Liver (tissue), 9 donors: ENCODE measurements around the gene SIGLEC12. TPM values are rescaled to one million over a fixed set of nuclear protein-coding genes. Genes with fewer than 3 reads are reported as not detected.

Experiments used
- DNase-seq: peaks from one replicate; pipeline ENCODE4 v3.0.0-alpha.2; 2017; ENCODE audit warnings: low spot score
- H3K27ac ChIP-seq, 2 donors: one replicate each; pipeline ENCODE4 v1.7.0; 2013; ENCODE audit warnings: inconsistent platforms in 2 of 2, low read length in 2 of 2, control low read depth in 1 of 2, low read depth in 1 of 2, mild to moderate bottlenecking in 1 of 2
- H3K27me3 ChIP-seq, 4 donors: one replicate each; pipeline versions ENCODE4 v1.6.1 to v1.7.0; 2013; ENCODE audit warnings: low read length in 3 of 4, inconsistent platforms in 1 of 4, mild to moderate bottlenecking in 1 of 4, moderate library complexity in 1 of 4; ENCODE audit not compliant: control insufficient read depth in 4 of 4, insufficient read depth in 4 of 4
- H3K36me3 ChIP-seq, 4 donors: one replicate each; pipeline versions ENCODE4 v1.6.1 to v1.7.0; 2013; ENCODE audit warnings: low read length in 3 of 4, mild to moderate bottlenecking in 3 of 4, low read depth in 1 of 4, moderate library complexity in 1 of 4; ENCODE audit not compliant: control insufficient read depth in 4 of 4, insufficient read depth in 3 of 4
- H3K4me1 ChIP-seq, 4 donors: one replicate each; pipeline versions ENCODE4 v1.6.1 to v1.7.0; 2013; ENCODE audit warnings: low read length in 3 of 4, mild to moderate bottlenecking in 3 of 4, moderate library complexity in 1 of 4; ENCODE audit not compliant: control insufficient read depth in 4 of 4, insufficient read depth in 4 of 4
- H3K4me3 ChIP-seq, 3 donors: one replicate each; pipeline versions ENCODE4 v1.6.1 to v1.7.0; 2013; ENCODE audit warnings: low read length in 3 of 3, control low read depth in 1 of 3, low read depth in 1 of 3, mild to moderate bottlenecking in 1 of 3
- H3K9ac ChIP-seq, 2 donors: one replicate each; pipeline ENCODE4 v1.7.0; 2013; ENCODE audit warnings: low read length in 2 of 2, mild to moderate bottlenecking in 2 of 2, moderate library complexity in 2 of 2, control low read depth in 1 of 2, low read depth in 1 of 2
- H3K9me3 ChIP-seq, 4 donors: one replicate each; pipeline versions ENCODE4 v1.6.1 to v1.7.0; 2013; ENCODE audit warnings: low read length in 3 of 4; ENCODE audit not compliant: control insufficient read depth in 4 of 4
- ATF3 ChIP-seq: IDR thresholded peaks from 2 replicates; pipeline ENCODE4 v1.6.1; 2016; ENCODE audit warnings: antibody characterized with exemption
- CTCF ChIP-seq: fragments of 150-350 bp; IDR thresholded peaks from 2 replicates; pipeline ENCODE4 v1.5.1; 2017; ENCODE audit warnings: improper control_type of control experiment, low read depth, low read length; ENCODE audit not compliant: missing input control
- EGR1 ChIP-seq, 2 donors: IDR thresholded peaks; 2 replicates each; pipeline ENCODE4 v1.6.1; 2016 to 2018; ENCODE audit warnings: antibody characterized with exemption in 2 of 2, low read depth in 2 of 2
- FOXA1 ChIP-seq: IDR thresholded peaks from 2 replicates; pipeline ENCODE4 v1.6.1; 2016; ENCODE audit warnings: antibody characterized with exemption
- FOXA2 ChIP-seq: IDR thresholded peaks from 2 replicates; pipeline ENCODE4 v1.6.1; 2016; ENCODE audit warnings: antibody characterized with exemption
- GABPA ChIP-seq, 2 donors: IDR thresholded peaks in 1 of 2; conservative IDR thresholded peaks in 1 of 2; 2 replicates each; pipeline ENCODE4 v1.6.1; 2016; ENCODE audit warnings: antibody characterized with exemption in 2 of 2, mild to moderate bottlenecking in 1 of 2, moderate library complexity in 1 of 2
- HNF4A ChIP-seq, 2 donors: conservative IDR thresholded peaks; 2 replicates each; pipeline ENCODE4 v1.6.1; 2016; ENCODE audit warnings: antibody characterized with exemption in 2 of 2, mild to moderate bottlenecking in 2 of 2
- HNF4G ChIP-seq: IDR thresholded peaks from 2 replicates; pipeline ENCODE4 v1.6.1; 2016; ENCODE audit warnings: antibody characterized with exemption
- JUND ChIP-seq, 2 donors: IDR thresholded peaks; 2 replicates each; pipeline ENCODE4 v1.6.1; 2016; ENCODE audit warnings: antibody characterized with exemption in 2 of 2
- NR2F2 ChIP-seq: IDR thresholded peaks from 2 replicates; pipeline ENCODE4 v1.6.1; 2016; ENCODE audit warnings: antibody characterized with exemption
- RAD21 ChIP-seq, 2 donors: IDR thresholded peaks; 2 replicates each; pipeline ENCODE4 v1.6.1; 2016; ENCODE audit warnings: antibody characterized with exemption in 2 of 2, mild to moderate bottlenecking in 2 of 2
- REST ChIP-seq: IDR thresholded peaks from 2 replicates; pipeline ENCODE4 v1.6.1; 2016; ENCODE audit warnings: antibody characterized with exemption, mild to moderate bottlenecking
- RXRA ChIP-seq, 2 donors: IDR thresholded peaks; 2 replicates each; pipeline ENCODE4 v1.6.1; 2017 to 2018; ENCODE audit warnings: antibody characterized with exemption in 2 of 2, mild to moderate bottlenecking in 1 of 2
- SP1 ChIP-seq: IDR thresholded peaks from 2 replicates; pipeline ENCODE4 v1.6.1; 2018; ENCODE audit warnings: antibody characterized with exemption, mild to moderate bottlenecking
- TAF1 ChIP-seq: conservative IDR thresholded peaks from 2 replicates; pipeline ENCODE4 v1.6.1; 2016; ENCODE audit warnings: antibody characterized with exemption, mild to moderate bottlenecking
- YY1 ChIP-seq: IDR thresholded peaks from 2 replicates; pipeline ENCODE4 v1.6.1; 2016; ENCODE audit warnings: antibody characterized with exemption, mild to moderate bottlenecking
- WGBS: extraction: QIAGEN DNeasy Blood & Tissue Kit; methylation state at CpG from one replicate; pipeline ENCODE4 v1.1.7; 2013; 5-methylcytosine and 5-hydroxymethylcytosine counted together
- polyA plus RNA-seq, 2 donors: library from polyadenylated mRNA; stranded (reverse) in 1 of 2; unstranded in 1 of 2; fragments of 200-250 nt in 1 of 2; fragments of >200 nt in 1 of 2; fragmentation: Nextera tagmentation in 1 of 2; extraction: Ambion mirVana in 1 of 2; gene quantifications; one replicate each; pipeline versions ENCODE4 v1.2.1 to v1.2.3, GENCODE V29; 2013 to 2015
- total RNA-seq, 2 donors: library from RNA; depleted of rRNA; stranded (reverse); fragments of >200 nt; gene quantifications; one replicate each; pipeline ENCODE4 v1.2.3, GENCODE V29; 2014
- TF ChIP-seq, protein P1 (sequence below): IDR thresholded peaks from 2 replicates; pipeline ENCODE4 v1.6.1; 2016; ENCODE audit warnings: antibody characterized with exemption
- TF ChIP-seq, protein P2 (sequence below): IDR thresholded peaks from 2 replicates; pipeline ENCODE4 v1.6.1; 2016; ENCODE audit warnings: antibody characterized with exemption
- donor health status: healthy.
- donor health status: healthy.
- donor health status: healthy.
- donor health status: healthy.
- donor health status: healthy.

The SIGLEC12 gene
- total and polyA plus RNA-seq, 4 donors = 0.05 to 5.0 (median 0.52) TPM

- Histone ChIP-seq H3K4me1 (no peaks in the 10 kb centered on the region), H3K36me3 (no peaks in the 10 kb centered on the region), H3K9ac (no peak within 1 kb of the TSS), H3K4me3 (no peak within 1 kb of the TSS), H3K27ac (no peak within 1 kb of the TSS), H3K27me3 (peaks cover 0 to 8% (median 1%) of the 10 kb centered on the region in 4 donors), H3K9me3 (no peaks in the 10 kb centered on the region)
- peak; percentile 37 for DNase-seq
- TF ChIP-seq EGR1 (IDR thresholded peaks at IDR 0.05; ENCODE audit: low read depth in 2 of 2) (no peak), RAD21 (IDR thresholded peaks at IDR 0.05) (no peak), RXRA (IDR thresholded peaks at IDR 0.05) (no peak), SP1 (no peak), FOXA1 (no peak), TAF1 (no peak)
- TF ChIP-seq, protein P1, sequence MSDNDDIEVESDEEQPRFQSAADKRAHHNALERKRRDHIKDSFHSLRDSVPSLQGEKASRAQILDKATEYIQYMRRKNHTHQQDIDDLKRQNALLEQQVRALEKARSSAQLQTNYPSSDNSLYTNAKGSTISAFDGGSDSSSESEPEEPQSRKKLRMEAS = no peak
- 28% methylated on average over 25 of the region's 25 CpGs for WGBS
Measured at GRCh38 chr19:51531349-51532315, 30.0 kb upstream of the SIGLEC12 start, which contains the start of gene SIGLEC6. Gene SIGLEC6 (minus strand): TSS chr19:51531670. CDS start chr19:51531648, 22 bp downstream.

- H3K27me3 ChIP-seq = peaks cover 0 to 8% (median 1%) of the 10 kb centered on the region in 4 donors
- no peak overlapping the region for H3K9ac ChIP-seq
- no peak for DNase-seq
- H3K9me3 ChIP-seq = no peaks in the 10 kb centered on the region
- WGBS = 79% methylated on average over 8 of the region's 8 CpGs
- H3K36me3 ChIP-seq = no peaks in the 10 kb centered on the region
- TF ChIP-seq, protein P1 = no peak
- TF ChIP-seq TAF1 = no peak
- no peak for TF ChIP-seq YY1
- no peak for TF ChIP-seq HNF4G
- no peak for TF ChIP-seq SP1
- TF ChIP-seq CTCF = no peak
- TF ChIP-seq FOXA1 = no peak
- no peak for TF ChIP-seq ATF3
- TF ChIP-seq EGR1 (IDR thresholded peaks at IDR 0.05; ENCODE audit: low read depth in 2 of 2) = no peak
- no peak for TF ChIP-seq REST
- TF ChIP-seq RAD21 (IDR thresholded peaks at IDR 0.05) = no peak
- no peak for TF ChIP-seq HNF4A (conservative IDR thresholded peaks at IDR 0.05)
- TF ChIP-seq, protein P2, sequence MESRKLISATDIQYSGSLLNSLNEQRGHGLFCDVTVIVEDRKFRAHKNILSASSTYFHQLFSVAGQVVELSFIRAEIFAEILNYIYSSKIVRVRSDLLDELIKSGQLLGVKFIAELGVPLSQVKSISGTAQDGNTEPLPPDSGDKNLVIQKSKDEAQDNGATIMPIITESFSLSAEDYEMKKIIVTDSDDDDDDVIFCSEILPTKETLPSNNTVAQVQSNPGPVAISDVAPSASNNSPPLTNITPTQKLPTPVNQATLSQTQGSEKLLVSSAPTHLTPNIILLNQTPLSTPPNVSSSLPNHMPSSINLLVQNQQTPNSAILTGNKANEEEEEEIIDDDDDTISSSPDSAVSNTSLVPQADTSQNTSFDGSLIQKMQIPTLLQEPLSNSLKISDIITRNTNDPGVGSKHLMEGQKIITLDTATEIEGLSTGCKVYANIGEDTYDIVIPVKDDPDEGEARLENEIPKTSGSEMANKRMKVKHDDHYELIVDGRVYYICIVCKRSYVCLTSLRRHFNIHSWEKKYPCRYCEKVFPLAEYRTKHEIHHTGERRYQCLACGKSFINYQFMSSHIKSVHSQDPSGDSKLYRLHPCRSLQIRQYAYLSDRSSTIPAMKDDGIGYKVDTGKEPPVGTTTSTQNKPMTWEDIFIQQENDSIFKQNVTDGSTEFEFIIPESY = no peak
- no peak for TF ChIP-seq RXRA (IDR thresholded peaks at IDR 0.05)
- TF ChIP-seq GABPA (IDR thresholded peaks at IDR 0.05 in 1 of 2, conservative IDR thresholded peaks at IDR 0.05 in 1 of 2) = no peak
- TF ChIP-seq NR2F2 = no peak
- TF ChIP-seq JUND (IDR thresholded peaks at IDR 0.05) = no peak
- no peak for TF ChIP-seq FOXA2
- no peak overlapping the region for H3K27ac ChIP-seq
- no peaks in the 10 kb centered on the region for H3K4me1 ChIP-seq
- H3K4me3 ChIP-seq = no peak overlapping the region
Measured at GRCh38 chr19:51530616-51531015, 29.0 kb upstream of the SIGLEC12 start.
